Stimulated activated CD8-positive, alpha-beta memory T cell treated with anti-CD3 and anti-CD28 coated beads, Interleukin-4, amount 100 ng/mL, for 1 hour (primary cell): ENCODE data around the gene AIFM1.

Source experiments
- DNase-seq, 2 donors: peaks; one replicate each; pipeline ENCODE4 v3.0.0-alpha.2; 2020; ENCODE audit warnings: low read depth in 2 of 2, low spot score in 1 of 2

AIFM1 gene

GRCh38 chrX:130165703-130166502 lies at the start of gene AIFM1:
Gene AIFM1, minus strand, starts transcription at chrX:130165841. Its CDS starts 185 bp downstream, at chrX:130165656.
- peak; percentile 50 to 74 for DNase-seq

DNA sequence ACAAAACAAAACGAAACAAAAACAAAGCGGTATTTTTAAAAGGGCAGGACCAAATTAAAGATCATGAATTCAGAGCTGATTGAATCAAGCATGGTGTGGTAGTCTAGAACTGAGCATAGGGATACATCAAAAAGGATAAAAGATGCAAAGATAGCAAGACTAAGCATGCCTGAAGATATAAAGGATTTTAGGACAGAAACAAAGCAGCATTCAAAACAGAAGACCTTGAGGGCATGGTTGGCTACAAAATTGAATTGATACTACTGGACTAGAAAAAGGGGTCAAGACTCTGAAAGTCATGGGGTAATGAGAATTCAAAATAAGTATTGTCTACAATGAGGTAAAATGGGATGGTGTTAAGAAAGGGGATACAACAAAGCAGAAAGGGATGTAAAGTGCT lies 47.7 kb upstream of the AIFM1 start:
- no peak for DNase-seq

DNA sequence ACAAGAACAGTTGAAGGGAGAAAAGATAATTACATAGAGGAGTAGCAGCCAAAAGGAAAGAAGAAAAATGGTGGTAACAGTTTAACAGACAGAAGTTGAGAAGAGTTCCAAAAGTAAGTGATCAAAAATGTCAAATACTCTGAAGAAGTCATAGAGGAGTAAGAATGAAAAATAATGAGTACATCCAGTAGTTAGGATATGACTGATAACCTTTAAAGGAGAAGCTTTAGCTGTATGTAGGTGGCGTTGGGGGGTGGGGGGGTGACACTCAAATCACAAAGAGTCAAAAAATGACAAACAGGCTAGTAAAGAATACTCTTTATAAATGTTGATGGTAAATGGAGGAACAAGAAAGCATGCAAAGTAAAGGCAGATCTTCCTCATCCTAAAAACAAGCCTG lies 46.7 kb upstream of the AIFM1 start:
- no peak for DNase-seq

GRCh38 chrX:130211415-130212186 lies 46.0 kb upstream of the AIFM1 start:
- DNase-seq = no peak

DNA sequence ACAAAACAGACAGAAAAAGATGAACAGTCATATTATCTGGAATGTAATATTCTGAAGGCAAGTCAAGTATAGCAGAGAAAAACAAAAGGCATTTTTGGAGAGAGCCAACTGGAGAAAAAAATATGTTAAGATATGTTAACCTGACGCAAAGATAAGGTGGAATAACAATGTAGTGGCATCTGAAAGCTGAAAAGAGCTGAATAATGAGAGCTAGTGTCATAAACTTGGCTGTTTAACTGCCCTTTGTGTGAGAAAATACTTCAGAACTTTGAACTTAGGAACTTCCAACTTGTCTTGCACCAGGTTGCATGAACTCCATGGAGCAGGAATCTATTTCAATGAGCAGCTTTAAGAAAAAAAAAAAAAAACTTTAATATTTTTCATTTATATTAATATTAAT lies 39.0 kb upstream of the AIFM1 start:
- DNase-seq = no peak

DNA sequence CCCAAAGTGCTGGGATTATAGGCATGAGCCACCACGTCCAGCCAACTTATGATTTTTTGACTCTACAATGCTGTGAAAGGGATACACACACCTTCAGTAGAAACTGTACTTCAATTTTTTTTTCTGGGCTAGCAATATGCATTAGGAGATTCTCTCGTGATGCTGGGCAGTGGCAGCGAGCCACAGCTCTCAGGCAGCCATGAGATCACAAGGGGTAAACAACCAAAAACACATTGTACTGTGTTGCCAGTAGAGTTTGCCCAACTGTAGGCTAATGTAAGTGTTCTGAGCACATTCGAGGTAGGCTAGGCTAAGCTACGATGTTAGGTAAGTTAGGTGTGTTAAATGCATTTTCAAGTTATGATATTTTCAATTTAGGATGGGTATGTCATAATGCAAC lies 31.8 kb upstream of the AIFM1 start:
- no peak for DNase-seq

GRCh38 chrX:130196466-130196865 lies 30.8 kb upstream of the AIFM1 start:
- no peak for DNase-seq

GRCh38 chrX:130190801-130191200 lies 25.2 kb upstream of the AIFM1 start:
- DNase-seq = no peak

- DNase-seq = no peak
These were observed 21.0 kb upstream of the AIFM1 start for GRCh38 chrX:130186651-130187050.

DNA sequence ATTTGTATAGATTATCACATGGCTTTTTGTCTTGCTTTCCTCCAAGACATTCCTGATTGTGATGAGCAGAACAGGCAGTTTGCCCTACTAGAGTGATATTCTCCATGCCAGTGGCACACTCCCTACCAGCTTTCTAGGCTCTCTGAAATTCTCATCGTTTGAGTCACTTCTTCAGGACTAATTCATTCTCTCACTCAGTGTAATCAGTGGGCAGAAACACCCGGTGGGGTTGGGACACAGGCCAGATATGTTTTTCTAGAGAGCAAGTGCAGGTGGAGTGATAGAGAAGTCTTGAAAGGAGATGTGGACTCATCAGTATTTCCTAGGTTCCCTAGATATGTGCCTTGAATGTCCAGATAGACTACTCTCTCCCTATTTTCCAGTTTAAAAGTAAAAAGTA lies 19.2 kb upstream of the AIFM1 start:
- no peak for DNase-seq

DNA sequence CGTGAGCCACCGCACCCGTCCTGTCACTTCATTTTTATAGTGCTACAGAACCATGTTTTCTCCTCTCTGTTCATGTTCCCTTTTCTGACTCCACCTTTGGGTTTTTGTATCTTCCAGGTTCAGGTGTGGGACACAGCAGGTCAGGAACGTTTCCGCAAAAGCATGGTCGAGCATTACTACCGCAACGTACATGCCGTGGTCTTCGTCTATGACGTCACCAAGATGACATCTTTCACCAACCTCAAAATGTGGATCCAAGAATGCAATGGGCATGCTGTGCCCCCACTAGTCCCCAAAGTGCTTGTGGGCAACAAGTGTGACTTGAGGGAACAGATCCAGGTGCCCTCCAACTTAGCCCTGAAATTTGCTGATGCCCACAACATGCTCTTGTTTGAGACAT lies 18.5 kb upstream of the AIFM1 start:
- DNase-seq = no peak

DNA sequence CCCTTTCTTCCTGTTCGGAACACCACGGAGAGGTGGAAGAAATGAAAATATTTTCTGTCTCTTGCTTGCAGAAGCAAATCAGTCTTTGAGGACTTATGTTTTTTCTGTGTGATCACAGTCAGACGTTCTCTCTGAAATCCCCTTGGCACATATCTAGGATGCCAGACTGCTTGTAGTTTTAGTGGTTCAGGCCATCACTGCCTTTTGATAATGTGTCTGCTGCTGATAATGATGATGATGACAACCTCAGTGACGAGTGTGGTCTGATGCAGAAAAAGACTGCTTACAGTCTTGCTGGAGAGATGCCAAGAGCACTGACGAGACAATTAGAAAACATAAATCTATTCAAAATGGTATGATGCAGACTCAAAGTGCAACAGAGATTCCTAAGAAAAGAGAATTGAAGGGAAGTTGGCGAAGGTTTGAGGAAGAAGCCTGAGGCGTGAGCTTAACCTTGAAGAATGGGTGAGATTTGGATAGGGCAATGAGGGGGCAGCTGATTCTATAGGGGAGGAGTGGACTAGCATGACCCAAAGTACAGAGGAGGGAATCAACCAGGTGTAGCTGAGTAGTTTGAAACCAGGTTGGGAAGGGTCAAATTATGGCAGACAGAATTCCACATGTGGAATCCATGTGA lies 14.1 kb upstream of the AIFM1 start:
- no peak for DNase-seq

DNA sequence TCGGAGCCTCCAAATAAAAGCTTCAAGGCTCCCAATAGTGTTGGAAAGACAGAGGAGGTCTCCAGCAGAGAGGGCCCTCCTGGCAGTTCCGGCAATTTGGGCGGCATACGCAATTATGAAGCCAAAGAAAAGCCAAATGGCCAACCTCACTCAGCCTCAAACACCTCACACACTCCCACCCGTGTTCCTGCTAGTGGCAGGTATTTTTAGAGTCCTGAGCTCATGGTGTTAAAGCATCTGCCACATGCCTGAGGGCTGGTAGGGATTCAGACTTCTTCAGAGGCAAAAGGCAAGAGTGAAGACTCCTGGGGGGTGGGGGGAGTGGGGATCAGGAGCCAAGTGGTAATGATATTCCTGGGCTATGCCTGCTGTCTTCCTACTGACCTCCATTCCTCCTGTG lies 13.5 kb upstream of the AIFM1 start:
- no peak for DNase-seq

DNA sequence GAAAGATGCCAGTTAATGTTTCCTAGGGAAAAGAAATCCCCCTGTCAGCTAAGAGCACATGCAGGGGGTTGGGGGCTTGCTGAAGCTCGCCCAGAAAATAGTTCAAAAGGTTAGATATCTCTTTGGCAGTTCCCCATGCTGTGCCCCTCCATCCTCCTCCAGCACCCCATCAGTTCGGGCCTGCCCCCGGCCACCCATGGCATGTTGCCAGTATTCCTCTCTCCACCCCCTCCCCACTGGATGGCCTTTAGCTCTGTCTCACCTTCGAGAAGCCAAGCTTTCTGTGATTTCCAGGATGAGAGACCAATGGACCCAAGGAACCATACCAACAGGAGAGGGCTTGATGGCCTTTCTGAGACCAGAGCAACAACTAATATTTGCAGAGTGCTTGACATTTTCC lies 11.3 kb upstream of the AIFM1 start:
- no peak for DNase-seq

DNA sequence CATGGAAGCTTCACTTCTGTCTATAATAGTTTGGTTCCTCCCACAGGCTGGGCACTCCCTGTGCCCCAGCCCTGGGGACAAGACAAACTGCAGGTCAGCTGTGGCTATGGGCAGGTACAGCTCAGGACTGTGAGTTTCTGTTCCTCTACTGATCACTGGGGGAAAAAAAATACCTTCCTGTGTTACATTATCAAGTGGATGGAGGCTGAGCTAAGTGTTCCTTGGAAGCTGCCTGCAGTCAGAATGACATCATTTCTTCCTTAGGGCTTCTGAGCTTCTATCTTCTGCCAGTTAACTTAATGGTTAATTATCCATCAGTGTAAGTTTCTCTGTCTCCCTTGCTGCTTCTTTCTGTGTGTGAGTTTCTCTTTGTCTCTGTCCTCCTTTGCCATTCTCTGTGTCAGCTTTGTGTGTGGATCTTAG lies 10.7 kb upstream of the AIFM1 start:
- no peak for DNase-seq

DNA sequence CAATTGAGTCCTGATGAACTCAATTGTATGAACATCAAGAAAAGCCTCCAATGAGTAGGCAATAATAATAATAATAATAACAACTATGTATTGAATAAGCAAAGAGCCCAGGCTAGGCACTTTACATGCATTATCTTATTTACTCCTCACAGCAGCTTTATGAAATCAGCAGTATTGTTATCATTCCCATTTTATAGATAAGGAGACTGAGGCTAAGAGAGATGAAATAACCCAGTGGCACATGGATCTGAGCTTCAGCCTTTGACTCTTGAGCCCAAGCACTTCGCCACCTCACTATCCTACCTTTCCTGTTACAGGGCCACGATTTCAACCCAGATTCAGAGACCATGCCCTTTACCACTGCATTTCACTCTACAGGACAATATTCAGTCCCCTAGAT lies 9.3 kb upstream of the AIFM1 start:
- no peak for DNase-seq

DNA sequence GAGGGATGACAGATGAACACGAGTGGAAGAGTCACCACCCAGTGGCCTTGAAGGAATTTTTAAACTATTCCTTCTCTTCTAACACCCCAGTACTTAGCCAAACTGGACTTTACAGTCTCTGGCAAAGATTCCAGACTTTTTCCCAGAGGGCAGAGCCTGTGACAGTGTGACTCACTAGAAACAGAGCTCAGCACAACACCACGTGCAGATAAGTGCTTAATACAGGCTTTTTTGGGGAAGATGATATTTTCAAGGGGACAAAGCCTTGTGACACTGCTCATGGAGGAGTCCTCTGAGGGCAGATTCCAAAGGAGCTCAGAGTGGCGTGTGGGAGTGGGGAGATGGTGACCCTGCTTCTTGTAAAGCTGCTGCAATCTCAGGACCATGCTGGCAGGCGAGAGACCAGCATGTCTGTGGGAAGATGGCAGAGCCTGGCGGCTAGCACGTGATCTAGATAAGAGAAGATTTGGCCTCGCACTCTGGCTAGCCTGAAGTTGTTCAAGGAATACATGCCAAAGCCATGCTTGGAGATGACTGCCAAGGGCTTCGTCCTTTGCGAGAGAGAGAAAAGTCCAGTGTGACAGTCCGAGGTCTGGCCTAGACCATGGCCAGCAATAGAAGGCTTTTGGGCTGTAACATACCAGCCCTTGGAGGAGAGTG lies 8.5 kb upstream of the AIFM1 start:
- no peak for DNase-seq

- DNase-seq = no peak
These were observed 7.7 kb upstream of the AIFM1 start for GRCh38 chrX:130173190-130173895.

DNA sequence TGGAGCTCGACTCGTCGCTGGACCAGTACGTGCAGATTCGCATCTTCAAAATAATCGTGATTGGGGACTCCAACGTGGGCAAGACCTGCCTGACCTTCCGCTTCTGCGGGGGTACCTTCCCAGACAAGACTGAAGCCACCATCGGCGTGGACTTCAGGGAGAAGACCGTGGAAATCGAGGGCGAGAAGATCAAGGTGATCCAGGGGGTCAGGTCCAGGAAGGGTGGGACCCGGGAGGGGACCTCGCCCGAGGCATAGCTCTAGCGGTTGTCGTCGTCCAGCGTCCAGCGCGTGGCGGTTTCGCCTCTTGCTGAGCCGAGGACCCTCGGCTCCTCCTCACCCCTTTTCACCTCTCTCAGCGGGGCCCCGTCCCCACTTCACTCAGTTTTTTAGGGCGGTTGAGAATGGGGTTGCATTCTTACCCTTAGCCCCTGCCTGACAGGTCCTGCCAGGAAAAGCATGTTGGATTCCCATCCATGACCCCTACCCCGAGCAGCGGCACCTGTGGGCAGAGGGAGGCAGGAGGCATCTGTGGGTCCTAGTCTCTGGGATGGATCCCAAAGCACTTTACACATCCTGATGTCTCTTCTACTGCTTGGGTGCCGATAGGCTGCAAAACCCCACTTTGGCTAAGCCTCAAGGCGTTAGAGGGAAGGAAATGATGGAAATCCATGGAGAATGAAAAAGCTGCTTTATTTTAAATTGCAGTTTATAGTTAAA lies 6.6 kb upstream of the AIFM1 start:
- DNase-seq = no peak

- no peak for DNase-seq
These were observed 5.9 kb upstream of the AIFM1 start, which contains the start of gene RAB33A for GRCh38 chrX:130171446-130172126. Gene RAB33A, plus strand, starts transcription at chrX:130171962. Its CDS starts 101 bp downstream, at chrX:130172063.
